ENCODE results near the gene CCSER1.

- TF ChIP-seq POLR2AphosphoS5 (IDR thresholded peaks at IDR 0.05) (no peak), CTCF (IDR thresholded peaks at IDR 0.05 in 8 of 11, conservative IDR thresholded peaks at IDR 0.05 in 3 of 11) (no peak), POLR2A (IDR thresholded peaks at IDR 0.05) (no peak)
Observed at GRCh38 chr4:90084277-90084966, 42.8 kb upstream of the CCSER1 start.
